ENCODE data around the gene GJC3.

GJC3 gene

GRCh38 chr7:99876933-99877332, 52.5 kb downstream of the GJC3 start, which contains the start of gene OR2AE1:
Gene OR2AE1, minus strand, starts transcription at chr7:99877033. Its CDS starts 0 bp downstream, at chr7:99877033.
- H3K36me3 Mint-ChIP-seq (ENCODE audit: insufficient read depth), result no peaks in the 10 kb centered on the region
- H3K4me1 Mint-ChIP-seq (ENCODE audit: low read depth in 2 of 2), result no peaks in the 10 kb centered on the region
- no peak for DNase-seq
- ATAC-seq (replicated peaks), result no peak
- peaks cover 0 to 11% of the 10 kb centered on the region in 2 donors for H3K27me3 Mint-ChIP-seq
- H3K27ac Mint-ChIP-seq, result no peak within 1 kb of the TSS
- H3K4me3 Mint-ChIP-seq, result no peak within 1 kb of the TSS
- H3K9me3 Mint-ChIP-seq, result no peaks in the 10 kb centered on the region

- no peak overlapping the region for H3K27ac Mint-ChIP-seq
- peaks cover 0 to 16% of the 10 kb centered on the region in 2 donors for H3K27me3 Mint-ChIP-seq
- H3K9me3 Mint-ChIP-seq, result no peaks in the 10 kb centered on the region
- H3K4me3 Mint-ChIP-seq, result no peak overlapping the region
- H3K4me1 Mint-ChIP-seq (ENCODE audit: low read depth in 2 of 2), result no peaks in the 10 kb centered on the region
- DNase-seq, result no peak
- ATAC-seq (replicated peaks), result no peak
- H3K36me3 Mint-ChIP-seq (ENCODE audit: insufficient read depth), result no peaks in the 10 kb centered on the region
Observed at GRCh38 chr7:99876491-99876890, 52.9 kb downstream of the GJC3 start.
